AG08396 (cell line): ENCODE data around the gene ABHD1.
A peak's percentile ranks its signal among the peaks of the same experiment; 100 is the strongest.

Experiments used
- DNase-seq: peaks from one replicate; pipeline ENCODE4 v3.0.0; 2012; ENCODE audit warnings: low spot score, mixed read lengths

The ABHD1 gene

GRCh38 chr2:27086724-27087593 is 36.7 kb upstream of the ABHD1 start, which contains the start of gene KHK:
KHK (plus strand) TSS chr2:27086772; CDS start chr2:27087260, 488 bp downstream.
- DNase-seq: no peak

GRCh38 chr2:27087823-27088410 is 35.7 kb upstream of the ABHD1 start:
- no peak for DNase-seq

- no peak for DNase-seq
Observed at GRCh38 chr2:27088634-27089033, 35.0 kb upstream of the ABHD1 start.

GRCh38 chr2:27089111-27089954 is 34.3 kb upstream of the ABHD1 start:
- DNase-seq: no peak

GRCh38 chr2:27091746-27092695 is 31.6 kb upstream of the ABHD1 start:
- DNase-seq: no peak

- DNase-seq: no peak
Observed at GRCh38 chr2:27092696-27093429, 30.8 kb upstream of the ABHD1 start.

GRCh38 chr2:27093430-27094352 is 29.9 kb upstream of the ABHD1 start:
- DNase-seq: no peak

GRCh38 chr2:27094353-27094984 is 29.1 kb upstream of the ABHD1 start:
- DNase-seq: no peak

GRCh38 chr2:27095427-27095744 is 28.2 kb upstream of the ABHD1 start:
- DNase-seq: no peak

GRCh38 chr2:27095745-27096651 is 27.6 kb upstream of the ABHD1 start:
- DNase-seq: peak; percentile 85

GRCh38 chr2:27096748-27097297 is 26.8 kb upstream of the ABHD1 start:
- no peak for DNase-seq

GRCh38 chr2:27097341-27097740 is 26.3 kb upstream of the ABHD1 start:
- no peak for DNase-seq

GRCh38 chr2:27099334-27099955 is 24.2 kb upstream of the ABHD1 start:
- no peak for DNase-seq

GRCh38 chr2:27100036-27100435 is 23.6 kb upstream of the ABHD1 start:
- DNase-seq: no peak

- DNase-seq: no peak
Observed at GRCh38 chr2:27102329-27102728, 21.3 kb upstream of the ABHD1 start.

- no peak for DNase-seq
Observed at GRCh38 chr2:27105981-27106380, 17.6 kb upstream of the ABHD1 start.

- no peak for DNase-seq
Observed at GRCh38 chr2:27108221-27108620, 15.4 kb upstream of the ABHD1 start.
